GM18499 (cell line): ENCODE data around the gene TBX19.

ENCODE experiments used
- ATAC-seq: cut with Tn5 transposase; IDR thresholded peaks from one replicate; pipeline ENCODE4 v1.9.1; 2021; ENCODE audit warnings: moderate number of reproducible peaks; ENCODE audit not compliant: insufficient read depth, unreplicated experiment

The TBX19 gene

DNA sequence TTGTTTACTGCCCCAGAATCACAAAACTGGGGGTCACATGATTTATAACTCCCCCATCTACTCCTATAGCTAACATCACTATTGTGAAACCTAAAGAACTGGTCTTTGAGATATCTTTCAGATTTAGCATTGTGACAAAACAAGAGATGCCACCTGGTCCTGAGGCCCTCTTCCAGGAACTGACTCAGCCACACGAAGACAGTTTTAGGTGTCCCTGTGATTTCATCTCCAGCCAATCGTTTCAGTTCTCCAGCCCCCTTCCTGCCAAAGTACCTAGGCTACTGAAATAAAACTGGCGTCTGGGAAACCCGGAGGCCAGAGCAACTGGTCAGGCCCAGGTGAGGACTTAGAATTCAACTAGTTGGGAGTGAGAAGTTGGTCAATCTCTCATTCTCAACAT, 36.6 kb downstream of the TBX19 start:
- no peak for ATAC-seq

- ATAC-seq: no peak
Observed at GRCh38 chr1:168319691-168320090, 39.0 kb downstream of the TBX19 start.

- no peak for ATAC-seq
Observed at GRCh38 chr1:168320149-168320548, 39.5 kb downstream of the TBX19 start.

- no peak for ATAC-seq
Observed at GRCh38 chr1:168320800-168321450, 40.2 kb downstream of the TBX19 start.

DNA sequence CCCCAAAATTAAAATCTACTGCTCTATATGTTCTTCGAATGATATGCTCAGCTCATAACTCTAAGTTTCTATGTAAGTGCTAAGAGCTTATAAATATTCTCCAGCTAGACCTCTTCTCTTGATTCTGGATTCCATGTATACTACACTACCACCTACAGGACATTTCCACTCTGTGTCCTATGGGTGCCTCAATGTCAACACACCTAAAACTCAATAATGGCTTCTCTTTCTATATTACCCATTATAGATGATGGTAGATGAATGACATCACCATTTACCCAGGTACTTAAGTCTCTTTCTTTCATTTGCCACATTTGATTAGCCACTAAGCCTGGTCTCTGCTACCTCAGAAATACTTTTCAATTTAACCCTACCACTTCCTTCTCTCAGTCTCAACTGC, 41.3 kb downstream of the TBX19 start:
- ATAC-seq: no peak

GRCh38 chr1:168324745-168325425, 44.2 kb downstream of the TBX19 start:
- ATAC-seq: no peak

- ATAC-seq: no peak
Observed at GRCh38 chr1:168328731-168329364, 48.2 kb downstream of the TBX19 start.

DNA sequence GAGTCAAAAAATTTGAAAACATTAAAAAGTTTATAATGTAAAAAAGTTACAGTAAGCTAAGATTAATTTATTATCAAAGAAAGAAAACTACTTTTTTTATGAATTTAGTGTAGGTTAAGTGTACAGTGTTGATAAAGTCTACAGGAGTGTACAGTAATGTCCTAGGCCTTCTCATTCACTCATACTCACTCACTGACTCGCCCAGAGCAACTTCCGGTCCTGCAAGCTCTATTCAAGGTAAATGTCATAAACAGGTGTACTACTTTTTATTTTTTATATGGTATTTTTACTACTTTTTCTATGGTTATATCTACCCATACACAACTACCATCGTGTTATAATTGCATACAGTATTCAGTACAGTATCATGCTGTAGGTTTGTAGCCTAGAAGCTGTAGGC, 49.6 kb downstream of the TBX19 start:
- no peak for ATAC-seq

DNA sequence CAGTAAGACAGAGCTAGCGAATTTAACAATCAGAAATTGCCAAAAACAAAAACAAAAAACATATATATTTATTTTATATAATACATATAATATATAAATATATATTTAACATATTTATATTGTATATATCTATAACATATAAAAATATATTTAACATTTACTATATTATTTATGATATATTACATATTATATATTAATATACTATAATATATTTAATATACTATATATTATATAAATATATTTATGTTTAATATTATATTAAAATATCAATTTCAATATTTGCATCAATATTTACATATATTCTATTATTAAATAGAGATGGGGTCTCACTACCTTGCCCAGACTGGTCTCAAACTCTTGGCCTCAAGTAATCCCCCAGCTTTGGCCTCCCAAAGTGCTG, 50.9 kb downstream of the TBX19 start:
- ATAC-seq: no peak

DNA sequence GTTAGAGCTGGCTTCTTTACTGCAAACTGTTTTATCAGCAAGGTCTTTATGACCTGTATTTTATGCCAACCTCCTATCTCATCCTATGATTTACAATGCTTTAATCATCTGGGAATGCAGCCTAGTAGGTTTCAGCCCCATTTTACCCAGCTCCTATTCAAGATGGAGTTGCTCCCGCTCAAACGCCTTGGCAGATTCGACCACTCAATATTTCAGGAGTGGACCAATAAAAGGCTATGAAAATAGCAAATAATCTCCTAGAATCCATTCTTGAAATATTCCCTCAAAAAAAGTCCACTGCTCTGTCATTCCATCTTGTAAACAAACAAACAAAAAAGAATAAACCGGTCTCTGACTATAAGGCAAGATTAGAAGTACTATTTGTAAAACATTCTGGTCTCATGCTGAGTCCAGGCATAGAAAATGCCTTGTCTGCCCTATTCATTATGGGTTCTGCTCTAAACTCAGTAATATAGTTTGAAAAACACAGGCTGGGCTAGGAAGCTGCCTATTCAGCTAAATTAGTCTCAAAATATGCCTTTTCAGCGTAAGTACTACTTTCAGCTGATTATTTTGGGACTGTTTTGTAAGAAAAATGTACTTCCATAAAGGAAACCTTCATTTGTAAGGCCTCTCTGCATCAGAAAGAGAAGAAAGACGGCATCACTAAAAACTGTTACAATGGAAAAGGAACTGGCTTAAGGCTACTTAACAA, 53.0 kb downstream of the TBX19 start:
- ATAC-seq: no peak

DNA sequence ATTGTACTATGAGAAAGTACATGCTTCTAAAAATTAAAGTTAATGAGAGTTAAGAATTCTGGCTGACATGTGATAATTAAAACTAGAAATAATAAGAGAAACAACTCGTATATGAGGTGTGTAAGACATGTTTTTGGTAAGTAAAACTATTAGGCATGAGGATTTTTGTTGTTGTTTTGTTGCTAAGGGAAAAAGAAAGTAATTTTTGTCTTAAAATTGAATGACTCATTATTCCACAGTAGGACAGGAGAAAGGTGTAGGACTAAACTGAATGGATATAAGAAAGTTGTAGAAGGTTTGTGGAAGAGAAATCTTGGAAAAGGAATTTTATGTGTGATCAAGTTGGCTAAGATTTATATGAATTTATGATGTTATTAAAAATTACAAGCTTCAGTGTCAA, 54.8 kb downstream of the TBX19 start:
- no peak for ATAC-seq

DNA sequence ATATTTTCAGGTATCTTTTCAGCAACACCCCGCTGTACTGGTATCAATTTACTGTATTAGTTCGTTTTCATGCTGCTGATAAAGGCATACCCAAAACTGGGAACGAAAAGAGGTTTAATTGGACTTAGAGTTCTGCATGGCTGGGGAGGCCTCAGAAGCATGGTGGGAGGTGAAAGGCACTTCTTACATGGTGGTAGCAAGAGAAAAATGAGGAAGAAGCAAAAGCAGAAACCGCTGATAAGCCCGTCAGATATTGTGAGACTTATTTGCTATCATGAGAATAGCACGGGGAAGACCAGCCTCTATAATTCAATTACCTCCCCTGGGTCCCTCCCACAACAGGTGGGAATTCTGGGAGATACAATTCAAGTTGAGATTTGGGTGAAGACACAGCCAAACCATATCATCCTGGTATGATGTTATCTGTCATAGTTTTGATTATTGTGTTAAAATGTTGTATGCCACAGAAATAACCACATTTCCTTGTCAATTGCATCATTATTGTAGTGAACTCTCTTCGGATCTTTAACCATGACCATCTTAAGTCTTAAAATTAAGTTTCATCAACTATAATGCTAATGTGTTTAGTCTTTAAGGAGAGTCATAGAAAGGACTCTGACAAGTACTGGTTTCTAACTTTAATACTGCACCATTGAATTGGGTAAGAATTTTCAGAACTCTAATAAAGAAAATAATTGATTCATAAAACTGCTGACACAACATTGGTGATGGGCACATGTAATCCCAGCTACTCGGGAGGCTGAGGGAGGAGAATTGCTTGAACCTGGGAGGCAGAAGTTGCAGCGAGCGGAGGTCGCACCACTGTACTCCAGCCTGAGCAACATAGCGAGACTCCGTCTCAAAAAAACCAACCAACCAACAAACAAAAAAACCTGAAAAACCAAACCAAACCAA, 58.2 kb downstream of the TBX19 start:
- no peak for ATAC-seq

GRCh38 chr1:168340781-168341482, 60.3 kb downstream of the TBX19 start:
- no peak for ATAC-seq

GRCh38 chr1:168341483-168341975, 60.9 kb downstream of the TBX19 start:
- no peak for ATAC-seq

GRCh38 chr1:168342572-168343280, 62.0 kb downstream of the TBX19 start:
- ATAC-seq: peak; percentile 88

- no peak for ATAC-seq
Observed at GRCh38 chr1:168343566-168343965, 62.9 kb downstream of the TBX19 start.

- ATAC-seq: no peak
Observed at GRCh38 chr1:168344517-168344916, 63.8 kb downstream of the TBX19 start.

DNA sequence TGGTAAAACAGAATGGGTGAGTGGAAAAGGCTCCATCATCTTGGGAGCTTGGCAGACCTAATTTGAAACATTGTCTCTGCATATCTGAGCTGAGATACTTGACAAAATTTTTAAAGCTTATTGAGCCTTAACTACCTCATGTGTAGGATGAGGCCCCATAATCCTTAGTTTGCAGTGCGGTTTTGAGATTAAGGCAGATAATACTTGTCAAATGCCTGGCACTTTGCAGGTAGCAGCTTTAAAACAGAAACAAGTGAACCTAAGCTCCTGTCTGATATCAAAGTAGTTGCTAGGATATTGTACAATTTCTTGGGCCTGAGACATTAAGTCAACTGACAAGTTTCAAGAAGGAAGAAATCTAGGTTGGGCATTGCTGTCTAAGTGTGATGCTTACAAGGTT, 65.3 kb downstream of the TBX19 start:
- no peak for ATAC-seq

DNA sequence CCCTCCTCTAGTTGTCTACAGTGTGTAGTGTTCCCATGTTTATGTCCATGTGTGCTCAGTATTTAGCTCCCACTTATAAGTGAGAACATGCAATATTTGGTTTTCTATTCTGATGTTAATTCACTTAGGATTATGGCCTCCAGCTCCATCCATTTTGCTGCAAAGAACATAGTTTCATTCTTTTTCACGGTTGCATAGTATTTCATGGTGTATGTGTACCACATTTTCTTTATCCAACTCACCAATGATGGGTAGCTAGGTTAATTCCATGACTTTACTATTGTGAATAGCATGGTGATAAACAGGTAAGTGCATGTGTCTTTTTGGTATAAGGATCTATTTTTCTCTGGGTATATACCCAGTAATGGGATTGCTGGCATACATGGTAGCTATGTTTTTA, 67.0 kb downstream of the TBX19 start:
- ATAC-seq: no peak
